Measurements from ENCODE around the gene MRPS5.

MRPS5 gene

DNA sequence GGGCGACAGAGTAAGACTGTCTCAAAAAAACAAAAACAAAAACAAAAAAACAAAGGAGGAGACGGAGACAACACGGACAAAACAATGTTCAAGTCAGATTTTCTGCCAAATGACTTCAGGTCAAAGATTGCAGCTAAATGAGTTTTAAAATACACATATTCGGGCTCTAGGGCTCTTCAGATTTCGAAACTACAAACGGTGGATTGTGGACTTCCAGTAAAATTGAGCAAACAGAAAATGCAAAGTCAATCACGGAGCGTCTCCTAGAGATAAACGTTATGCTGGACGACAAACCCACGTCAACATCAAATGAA is 558 bp downstream of the MRPS5 start:
- TF ChIP-seq, protein P1, sequence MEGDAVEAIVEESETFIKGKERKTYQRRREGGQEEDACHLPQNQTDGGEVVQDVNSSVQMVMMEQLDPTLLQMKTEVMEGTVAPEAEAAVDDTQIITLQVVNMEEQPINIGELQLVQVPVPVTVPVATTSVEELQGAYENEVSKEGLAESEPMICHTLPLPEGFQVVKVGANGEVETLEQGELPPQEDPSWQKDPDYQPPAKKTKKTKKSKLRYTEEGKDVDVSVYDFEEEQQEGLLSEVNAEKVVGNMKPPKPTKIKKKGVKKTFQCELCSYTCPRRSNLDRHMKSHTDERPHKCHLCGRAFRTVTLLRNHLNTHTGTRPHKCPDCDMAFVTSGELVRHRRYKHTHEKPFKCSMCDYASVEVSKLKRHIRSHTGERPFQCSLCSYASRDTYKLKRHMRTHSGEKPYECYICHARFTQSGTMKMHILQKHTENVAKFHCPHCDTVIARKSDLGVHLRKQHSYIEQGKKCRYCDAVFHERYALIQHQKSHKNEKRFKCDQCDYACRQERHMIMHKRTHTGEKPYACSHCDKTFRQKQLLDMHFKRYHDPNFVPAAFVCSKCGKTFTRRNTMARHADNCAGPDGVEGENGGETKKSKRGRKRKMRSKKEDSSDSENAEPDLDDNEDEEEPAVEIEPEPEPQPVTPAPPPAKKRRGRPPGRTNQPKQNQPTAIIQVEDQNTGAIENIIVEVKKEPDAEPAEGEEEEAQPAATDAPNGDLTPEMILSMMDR (IDR thresholded peaks at IDR 0.05; ENCODE audit: control insufficient read depth, insufficient read depth, low read depth, low read length, missing control alignments), result no peak
- no peak for DNase-seq (ENCODE audit: low read depth)

DNA sequence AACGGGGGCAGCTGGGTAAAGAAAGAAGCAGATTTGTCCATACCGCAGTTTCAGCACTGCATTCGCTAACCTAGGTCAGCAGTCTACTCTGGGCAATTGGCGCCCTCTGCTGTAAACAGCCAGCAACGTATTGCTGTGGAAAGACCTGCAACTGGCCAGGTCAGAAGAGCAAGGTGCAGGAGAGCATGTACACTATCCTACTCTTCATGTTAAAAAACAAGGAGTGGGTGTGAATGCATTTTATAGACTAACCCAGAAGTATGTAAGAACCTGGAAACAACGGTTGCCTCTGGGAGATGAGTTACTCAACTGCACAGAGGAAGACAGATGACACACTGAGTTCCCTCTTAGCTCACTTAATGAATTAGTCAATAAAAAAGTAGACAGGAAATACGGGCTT is 6.2 kb downstream of the MRPS5 start:
- DNase-seq (ENCODE audit: low read depth), result no peak
- no peak overlapping the region for H3K4me3 ChIP-seq (ENCODE audit: control insufficient read depth, low read depth, low read length)
- TF ChIP-seq, protein P1 (IDR thresholded peaks at IDR 0.05; ENCODE audit: control insufficient read depth, insufficient read depth, low read depth, low read length, missing control alignments), result peak; percentile 85

More for the DNA sequence above, 558 bp downstream of the MRPS5 start:
- H3K4me3 ChIP-seq (ENCODE audit: control insufficient read depth, low read depth, low read length), result peak overlapping the region; percentile 93

DNA sequence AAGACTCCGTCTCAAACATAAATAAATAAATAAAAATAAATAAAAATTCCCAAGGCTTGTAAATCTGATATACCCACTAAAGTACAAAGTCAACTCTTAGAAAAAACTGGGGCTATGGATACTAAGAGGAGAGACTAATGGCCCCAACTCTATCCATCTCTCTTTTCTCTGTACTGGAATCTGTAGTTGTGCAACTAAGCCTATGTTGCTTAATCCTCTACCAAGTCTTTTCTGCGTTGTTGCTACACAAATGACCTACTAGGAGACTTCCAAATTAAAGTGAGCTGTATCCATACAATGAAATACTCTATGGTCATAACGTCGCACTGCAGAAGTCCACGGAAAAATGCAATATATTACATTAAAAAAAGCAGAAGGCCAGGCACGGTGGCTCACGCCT is 8.1 kb downstream of the MRPS5 start:
- no peak overlapping the region for H3K4me3 ChIP-seq (ENCODE audit: control insufficient read depth, low read depth, low read length)
- DNase-seq (ENCODE audit: low read depth), result no peak
- TF ChIP-seq, protein P1 (IDR thresholded peaks at IDR 0.05; ENCODE audit: control insufficient read depth, insufficient read depth, low read depth, low read length, missing control alignments), result no peak

DNA sequence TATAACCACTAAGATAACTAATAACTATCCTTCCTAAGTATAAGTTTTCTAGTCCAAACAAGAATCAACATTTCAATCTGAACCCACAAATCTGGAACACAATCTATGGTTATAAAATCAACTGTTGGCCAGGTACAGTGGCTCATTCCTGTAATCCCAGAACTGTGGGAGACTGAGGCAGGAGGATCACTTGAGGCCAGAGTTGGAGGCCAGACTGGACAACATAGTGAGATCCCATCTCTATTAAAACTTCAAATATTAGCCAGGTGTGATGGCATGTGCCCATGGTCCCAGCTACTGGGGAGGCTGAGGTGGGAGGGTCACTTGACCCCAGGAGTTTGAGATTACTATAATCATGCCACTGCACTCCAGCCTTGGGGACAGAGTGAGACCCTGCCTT is 11.2 kb downstream of the MRPS5 start:
- H3K4me3 ChIP-seq (ENCODE audit: control insufficient read depth, low read depth, low read length), result no peak overlapping the region
- TF ChIP-seq, protein P1 (IDR thresholded peaks at IDR 0.05; ENCODE audit: control insufficient read depth, insufficient read depth, low read depth, low read length, missing control alignments), result no peak
- DNase-seq (ENCODE audit: low read depth), result no peak

DNA sequence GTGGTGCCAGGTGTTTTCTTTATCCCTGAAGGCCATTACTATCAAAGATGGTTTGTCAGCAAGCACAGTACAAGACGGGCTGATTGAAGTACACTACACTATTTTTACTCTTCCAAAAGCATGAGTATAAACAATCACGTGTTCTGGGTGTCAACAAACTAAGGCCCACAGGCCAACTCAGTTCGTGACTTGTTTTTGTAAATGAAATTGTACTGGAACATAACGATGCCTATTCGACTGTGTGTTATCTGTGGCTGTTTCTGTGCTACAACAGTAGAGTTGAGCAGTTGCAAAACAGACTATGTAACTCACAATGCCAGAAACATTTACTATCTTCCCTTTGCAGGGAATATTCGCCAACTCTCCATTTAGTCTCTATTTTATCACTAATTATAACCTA is 12.3 kb downstream of the MRPS5 start:
- DNase-seq (ENCODE audit: low read depth), result no peak
- TF ChIP-seq, protein P1 (IDR thresholded peaks at IDR 0.05; ENCODE audit: control insufficient read depth, insufficient read depth, low read depth, low read length, missing control alignments), result no peak

DNA sequence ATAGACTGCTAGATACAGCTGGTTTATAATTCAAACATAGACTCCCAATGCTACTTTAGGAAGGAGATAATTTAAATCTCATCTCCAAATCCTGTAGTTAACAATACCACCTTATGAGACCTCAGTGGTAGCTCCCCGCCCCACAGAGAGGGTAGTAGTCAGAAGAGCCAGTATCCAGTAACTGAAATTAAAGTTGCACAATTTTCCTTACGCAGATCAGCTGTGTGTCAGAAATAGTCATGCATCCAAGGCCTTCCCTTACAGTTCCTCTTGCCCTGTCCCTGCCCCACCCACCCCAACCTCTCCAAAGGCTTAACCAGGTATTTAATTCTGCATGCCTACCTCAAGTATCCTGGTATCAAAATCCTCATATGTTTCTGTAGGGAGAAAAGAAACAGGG is 15.5 kb downstream of the MRPS5 start:
- TF ChIP-seq, protein P1 (IDR thresholded peaks at IDR 0.05; ENCODE audit: control insufficient read depth, insufficient read depth, low read depth, low read length, missing control alignments), result no peak
- no peak for DNase-seq (ENCODE audit: low read depth)

More for the DNA sequence above, 12.3 kb downstream of the MRPS5 start:
- no peak overlapping the region for H3K4me3 ChIP-seq (ENCODE audit: control insufficient read depth, low read depth, low read length)

DNA sequence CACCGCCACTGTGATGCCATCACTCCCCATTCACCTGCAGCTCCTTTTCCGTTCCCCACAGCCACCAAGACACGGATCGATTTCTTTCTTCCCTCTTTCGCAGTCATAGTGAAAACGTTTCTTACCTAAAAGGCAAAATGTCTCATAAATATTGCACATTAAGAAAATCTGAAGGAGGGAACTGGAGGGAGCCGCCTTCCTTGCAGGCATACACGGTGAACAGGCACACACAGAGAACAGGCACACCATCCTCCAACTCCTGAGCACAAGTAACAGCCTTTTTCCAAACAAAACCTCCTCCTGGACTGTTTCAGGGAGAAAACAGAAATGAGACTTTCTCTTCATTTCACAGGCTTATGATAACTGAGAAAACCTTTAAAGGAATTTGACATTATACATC is 17.0 kb downstream of the MRPS5 start:
- no peak overlapping the region for H3K4me3 ChIP-seq (ENCODE audit: control insufficient read depth, low read depth, low read length)
- TF ChIP-seq, protein P1 (IDR thresholded peaks at IDR 0.05; ENCODE audit: control insufficient read depth, insufficient read depth, low read depth, low read length, missing control alignments), result no peak
- DNase-seq (ENCODE audit: low read depth), result no peak

More for the DNA sequence above, 15.5 kb downstream of the MRPS5 start:
- H3K4me3 ChIP-seq (ENCODE audit: control insufficient read depth, low read depth, low read length), result no peak overlapping the region

Data from AG09309 (cell line).